GM19035 (cell line): ENCODE measurements around the gene GPR12.

Experiments used
- ATAC-seq: cut with Tn5 transposase; IDR thresholded peaks from one replicate; pipeline ENCODE4 v1.9.1; 2021; ENCODE audit not compliant: unreplicated experiment

GPR12 gene

GRCh38 chr13:26759907-26760831 is at the start of gene GPR12:
GPR12 (minus strand) TSS chr13:26760786; CDS start chr13:26759827, 959 bp downstream.
- ATAC-seq, result no peak

GRCh38 chr13:26810095-26810494 is 49.5 kb upstream of the GPR12 start:
- no peak for ATAC-seq

GRCh38 chr13:26806891-26807290 is 46.3 kb upstream of the GPR12 start:
- no peak for ATAC-seq

- ATAC-seq, result no peak
Observed at GRCh38 chr13:26787961-26788360, 27.4 kb upstream of the GPR12 start.

- ATAC-seq, result no peak
Observed at GRCh38 chr13:26786651-26787295, 26.2 kb upstream of the GPR12 start.

- no peak for ATAC-seq
Observed at GRCh38 chr13:26785838-26786630, 25.4 kb upstream of the GPR12 start.

- ATAC-seq, result no peak
Observed at GRCh38 chr13:26784704-26785639, 24.4 kb upstream of the GPR12 start.

GRCh38 chr13:26780411-26780810 is 19.8 kb upstream of the GPR12 start:
- ATAC-seq, result no peak

- ATAC-seq, result no peak
Observed at GRCh38 chr13:26779321-26779720, 18.7 kb upstream of the GPR12 start.

- ATAC-seq, result no peak
Observed at GRCh38 chr13:26772531-26772930, 11.9 kb upstream of the GPR12 start.

- ATAC-seq, result no peak
Observed at GRCh38 chr13:26771796-26772195, 11.2 kb upstream of the GPR12 start.

- ATAC-seq, result no peak
Observed at GRCh38 chr13:26762745-26763345, 2.3 kb upstream of the GPR12 start.

GRCh38 chr13:26760832-26761582 is 421 bp upstream of the GPR12 start:
- ATAC-seq, result no peak

GRCh38 chr13:26759249-26759906 is 1.2 kb downstream of the GPR12 start:
- ATAC-seq, result no peak

- no peak for ATAC-seq
Observed at GRCh38 chr13:26758496-26759157, 2.0 kb downstream of the GPR12 start.

- ATAC-seq, result no peak
Observed at GRCh38 chr13:26756961-26757360, 3.6 kb downstream of the GPR12 start.

- ATAC-seq, result no peak
Observed at GRCh38 chr13:26752671-26753070, 7.9 kb downstream of the GPR12 start.

GRCh38 chr13:26749905-26750304 is 10.7 kb downstream of the GPR12 start:
- no peak for ATAC-seq
